Activated B cell treated with CpG ODN at 0.5 μM for 24 hours (primary cell): ENCODE measurements around the gene TAF1A. TPM values are rescaled to one million over a fixed set of nuclear protein-coding genes. Genes with fewer than 3 reads are reported as not detected.

Experiments used
- ATAC-seq: fragments of 200-7000 bp; cut with Tn5 transposase; one replicate; pipeline ENCODE4 v1.10.0; 2021; ENCODE audit warnings: low read depth, mild to moderate bottlenecking, moderate library complexity
- CTCF ChIA-PET: fragments of 350-600 bp; sonication (Branson Sonifier 250); formaldehyde crosslinking; loops from one replicate; lab custom pipeline; 2021; ENCODE audit warnings: antibody characterized with exemption; lab: Charles Lee
- POLR2A ChIA-PET: fragments of 350-600 bp; sonication (Branson Sonifier 250); formaldehyde crosslinking; loops from one replicate; lab custom pipeline; 2021; ENCODE audit warnings: antibody characterized with exemption; lab: Charles Lee
- DNase-seq: peaks from one replicate; pipeline ENCODE4 v3.0.0; 2022
- H3K27ac Mint-ChIP-seq: one replicate; pipeline ENCODE4 v1.8.0; 2020; ENCODE audit warnings: mixed read lengths
- H3K27me3 Mint-ChIP-seq: one replicate; pipeline ENCODE4 v1.8.0; 2021; ENCODE audit warnings: mixed read lengths
- H3K36me3 Mint-ChIP-seq: one replicate; pipeline ENCODE4 v1.8.0; 2021; ENCODE audit warnings: low read depth, mixed read lengths
- H3K4me1 Mint-ChIP-seq: one replicate; pipeline ENCODE4 v1.8.0; 2021; ENCODE audit warnings: mixed read lengths
- H3K4me3 Mint-ChIP-seq: one replicate; pipeline ENCODE4 v1.8.0; 2020; ENCODE audit warnings: mild to moderate bottlenecking, mixed read lengths
- H3K9me3 Mint-ChIP-seq: one replicate; pipeline ENCODE4 v1.8.0; 2020; ENCODE audit warnings: mixed read lengths
- CTCF ChIP-seq: fragments of 200-600 bp; IDR thresholded peaks from one replicate; pipeline ENCODE4 v1.8.0; 2022; ENCODE audit warnings: antibody characterized with exemption, mild to moderate bottlenecking
- intact Hi-C: fragments of 100-400 bp; cut with micrococcal nuclease; formaldehyde crosslinking; loops from one replicate; pipeline ENCODE4 v1.15.1; 2024
- total RNA-seq: library from RNA; stranded (reverse); gene quantifications from 2 replicates; pipeline ENCODE4 v1.2.3, GENCODE V29; 2022

TAF1A gene
- total RNA-seq, 1 donor from 2014 or later: 19.1 TPM

- Mint-ChIP-seq H3K27me3 (no peaks in the 10 kb centered on the region), H3K4me1 (peaks cover 3% of the 10 kb centered on the region), H3K36me3 (peaks cover 39% of the 10 kb centered on the region), H3K27ac (peak overlapping the region; percentile 41), H3K4me3 (no peak overlapping the region), H3K9me3 (no peaks in the 10 kb centered on the region)
- intact Hi-C loops: no loop called here
- POLR2A ChIA-PET: no interaction called here
- no peak for TF ChIP-seq CTCF
- CTCF ChIA-PET: no interaction called here
- ATAC-seq: no peak
- DNase-seq: no peak
These were observed 35.6 kb downstream of the TAF1A start for GRCh38 chr1:222554177-222554576.

- ChIA-PET CTCF (no interaction called here), POLR2A (no interaction called here)
- Mint-ChIP-seq H3K4me3 (no peak overlapping the region), H3K9me3 (no peaks in the 10 kb centered on the region), H3K27ac (peak overlapping the region; percentile 41), H3K4me1 (peaks cover 3% of the 10 kb centered on the region), H3K36me3 (peaks cover 31% of the 10 kb centered on the region), H3K27me3 (no peaks in the 10 kb centered on the region)
- no peak for DNase-seq
- TF ChIP-seq CTCF: no peak
- ATAC-seq: no peak
- intact Hi-C loops: no loop called here
These were observed 36.9 kb downstream of the TAF1A start for GRCh38 chr1:222552882-222553281.

- CTCF ChIA-PET: interaction anchor here (0.8 kb wide), 1 partner anchor 86 kb away, joined by 3 read pairs; no protein-coding TSS in a partner anchor
- H3K4me1 Mint-ChIP-seq: peaks cover 3% of the 10 kb centered on the region
- no peak for DNase-seq
These were observed 41.6 kb downstream of the TAF1A start, which contains the start of gene HHIPL2 for GRCh38 chr1:222547944-222548671. TSS of gene HHIPL2 (minus strand) at chr1:222548104. CDS start at chr1:222548044, 60 bp downstream.

GRCh38 chr1:222547260-222547614, 42.5 kb downstream of the TAF1A start:
- Mint-ChIP-seq H3K4me3 (no peak overlapping the region), H3K27ac (no peak overlapping the region), H3K9me3 (no peaks in the 10 kb centered on the region), H3K36me3 (no peaks in the 10 kb centered on the region), H3K4me1 (peaks cover 2% of the 10 kb centered on the region), H3K27me3 (peaks cover 18% of the 10 kb centered on the region)
- intact Hi-C loops: no loop called here
- ChIA-PET CTCF (interaction anchor here (0.8 kb wide), 1 partner anchor 87 kb away, joined by 3 read pairs; no protein-coding TSS in a partner anchor), POLR2A (no interaction called here)
- TF ChIP-seq CTCF: no peak
- no peak for DNase-seq
- ATAC-seq: no peak

More at GRCh38 chr1:222547944-222548671, 41.6 kb downstream of the TAF1A start, which contains the start of gene HHIPL2:
- Mint-ChIP-seq H3K9me3 (no peaks in the 10 kb centered on the region), H3K36me3 (no peaks in the 10 kb centered on the region), H3K4me3 (no peak within 1 kb of the TSS), H3K27me3 (peaks cover 18% of the 10 kb centered on the region), H3K27ac (no peak within 1 kb of the TSS)
- no peak for ATAC-seq
- POLR2A ChIA-PET: no interaction called here
- intact Hi-C loops: no loop called here
- no peak for TF ChIP-seq CTCF

GRCh38 chr1:222546548-222547259, 43.0 kb downstream of the TAF1A start:
- ChIA-PET POLR2A (no interaction called here), CTCF (interaction anchor here (0.8 kb wide), 1 partner anchor 88 kb away, joined by 3 read pairs; no protein-coding TSS in a partner anchor)
- no peak for TF ChIP-seq CTCF
- intact Hi-C loops: no loop called here
- H3K27me3 Mint-ChIP-seq: peaks cover 21% of the 10 kb centered on the region
- ATAC-seq: no peak
- H3K4me1 Mint-ChIP-seq: peaks cover 2% of the 10 kb centered on the region
- no peak overlapping the region for H3K4me3 Mint-ChIP-seq
- H3K9me3 Mint-ChIP-seq: no peaks in the 10 kb centered on the region
- no peaks in the 10 kb centered on the region for H3K36me3 Mint-ChIP-seq
- no peak overlapping the region for H3K27ac Mint-ChIP-seq
- DNase-seq: no peak
